NCI-H1092 treated with DMSO at 0.1 percent for 48 hours (cell line): ENCODE results near the gene FTH1.

Source experiments
- DNase-seq: peaks from one replicate; lab custom pipeline; 2025; lab: John Stamatoyannopoulos, UW

The FTH1 gene

DNA sequence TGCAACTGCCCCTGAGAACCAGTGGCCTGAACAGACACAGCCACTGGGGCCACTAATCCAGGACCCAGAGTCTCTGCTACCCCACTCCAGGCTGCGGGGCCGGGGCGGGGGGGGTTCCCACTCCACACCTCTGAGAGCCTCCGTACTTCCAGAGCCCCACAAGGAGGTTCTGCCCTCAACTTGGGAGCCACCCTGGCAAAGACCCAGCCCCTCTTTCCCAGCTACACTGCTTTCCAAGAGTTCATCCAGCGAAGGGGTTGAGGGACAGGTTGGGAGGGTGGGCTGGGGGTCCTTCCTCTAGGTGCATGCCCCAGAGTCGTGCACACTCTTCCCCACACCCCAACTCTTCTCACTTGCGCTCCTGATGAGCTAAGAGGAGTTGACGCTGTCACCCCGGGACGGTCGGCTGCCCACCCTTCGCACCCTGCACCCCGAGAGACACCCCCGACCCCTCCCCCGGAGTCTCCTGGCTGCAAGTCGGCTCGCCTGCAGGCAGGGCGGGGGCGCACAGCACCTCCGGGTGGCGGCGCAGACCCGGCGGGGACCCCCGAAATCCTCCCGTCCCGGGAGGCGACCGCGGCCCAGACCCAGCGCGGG, 50.6 kb downstream of the FTH1 start:
- no peak for DNase-seq

DNA sequence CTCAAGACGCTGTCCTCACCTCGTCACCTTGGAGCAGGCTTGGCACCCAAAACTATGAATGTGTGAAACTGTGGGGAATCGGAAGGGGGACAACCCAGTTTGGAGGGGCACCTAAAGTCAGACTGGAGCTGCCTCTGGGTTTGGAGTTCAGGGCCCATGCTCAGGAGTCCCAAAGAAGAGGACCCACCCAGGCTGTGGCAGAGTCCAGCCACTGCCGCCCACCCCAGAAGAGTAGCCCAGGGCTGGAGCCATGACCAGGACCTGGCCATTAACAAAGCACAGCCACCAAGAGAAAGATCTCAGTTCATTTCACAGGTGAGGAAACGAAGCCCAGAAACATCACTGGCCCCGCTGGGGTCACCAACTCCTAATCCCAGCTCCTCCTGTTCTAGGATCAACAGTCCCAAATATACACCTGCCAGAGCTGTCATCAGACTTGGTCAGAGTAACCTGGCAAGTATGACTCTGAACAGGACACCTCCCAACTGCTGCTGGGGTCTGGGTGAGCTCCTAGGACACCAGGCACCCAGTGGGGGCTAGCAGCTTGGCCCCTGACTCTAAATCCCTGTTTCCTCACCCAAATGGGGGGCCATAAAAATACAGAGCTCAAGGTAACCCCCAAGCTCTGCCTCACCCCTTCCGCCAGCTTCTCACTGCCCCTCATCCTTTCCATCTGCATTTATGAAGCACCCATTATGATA, 52.8 kb downstream of the FTH1 start:
- DNase-seq, result no peak
